HUES48 (cell line): ENCODE data around the gene MSLN.

Experiments used
- H3K27ac ChIP-seq: one replicate; pipeline ENCODE4 v1.7.0; 2013; ENCODE audit warnings: low read depth, low read length, inconsistent platforms
- H3K27me3 ChIP-seq: 2 replicates; pipeline ENCODE4 v1.6.1; 2013; ENCODE audit warnings: mild to moderate bottlenecking, low read length; ENCODE audit not compliant: control insufficient read depth, insufficient read depth
- H3K36me3 ChIP-seq: 2 replicates; pipeline ENCODE4 v1.6.1; 2013; ENCODE audit warnings: low read length; ENCODE audit not compliant: control insufficient read depth, insufficient read depth
- H3K4me1 ChIP-seq: 2 replicates; pipeline ENCODE4 v1.6.1; 2013; ENCODE audit warnings: mild to moderate bottlenecking, low read length; ENCODE audit not compliant: control insufficient read depth, insufficient read depth
- H3K4me3 ChIP-seq: 2 replicates; pipeline ENCODE4 v1.5.1; 2013; ENCODE audit warnings: mild to moderate bottlenecking, low read depth, low read length
- H3K9ac ChIP-seq: 2 replicates; pipeline ENCODE4 v1.6.1; 2013; ENCODE audit warnings: mild to moderate bottlenecking, low read depth, low read length, moderate library complexity
- H3K9me3 ChIP-seq: 2 replicates; pipeline ENCODE4 v1.6.1; 2013; ENCODE audit warnings: low read length; ENCODE audit not compliant: control insufficient read depth, insufficient read depth

Gene MSLN

DNA sequence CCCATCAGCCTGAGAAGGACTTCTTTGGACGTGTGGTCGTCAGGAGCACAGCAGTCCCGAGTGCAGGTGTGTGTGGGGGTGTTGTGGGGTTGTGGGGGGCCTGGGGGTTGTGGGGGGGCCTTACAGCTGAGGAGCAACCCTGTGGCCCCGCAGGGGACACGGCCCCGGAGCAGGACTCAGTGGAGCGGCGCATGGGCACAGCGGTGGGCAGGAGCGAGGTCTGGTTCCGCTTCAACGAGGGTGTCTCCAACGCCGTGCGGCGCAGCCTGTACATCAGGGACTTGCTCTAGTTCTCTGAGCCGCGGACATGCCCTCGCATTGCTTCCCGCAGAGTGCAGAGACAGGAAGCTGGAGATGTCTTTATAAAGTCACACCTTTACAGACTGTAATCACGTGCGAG lies 37.2 kb downstream of the MSLN start:
- peaks cover 28% of the 10 kb centered on the region for H3K36me3 ChIP-seq
- H3K4me1 ChIP-seq, result peaks cover 3% of the 10 kb centered on the region; the same call in 1 of the 2 replicates
- no peak overlapping the region for H3K27ac ChIP-seq
- no peak overlapping the region for H3K9ac ChIP-seq
- H3K27me3 ChIP-seq, result peaks cover 16% of the 10 kb centered on the region
- H3K4me3 ChIP-seq, result no peak overlapping the region
- H3K9me3 ChIP-seq, result no peaks in the 10 kb centered on the region

DNA sequence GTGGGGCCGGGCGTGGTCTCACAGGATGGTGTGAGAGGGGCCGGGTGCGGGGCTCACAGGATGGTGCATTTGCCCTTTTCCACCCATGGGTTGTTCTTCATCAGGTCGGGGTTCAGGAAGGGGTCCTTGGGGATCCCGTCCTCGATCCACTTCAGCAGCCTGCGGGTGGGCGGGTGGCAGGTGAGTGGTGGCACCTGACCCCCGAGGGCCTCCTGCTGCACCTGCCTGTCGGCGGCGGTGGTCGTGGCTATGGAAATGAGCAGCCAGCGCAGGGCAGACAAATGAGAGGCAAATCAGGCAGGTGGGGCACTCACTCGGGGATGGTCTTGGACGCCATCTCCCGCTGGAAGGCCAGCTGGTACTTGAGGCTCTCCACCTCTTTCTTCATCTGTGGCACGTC lies 38.1 kb downstream of the MSLN start:
- no peaks in the 10 kb centered on the region for H3K9me3 ChIP-seq
- H3K27me3 ChIP-seq, result peaks cover 26% of the 10 kb centered on the region
- H3K27ac ChIP-seq, result no peak overlapping the region
- H3K4me1 ChIP-seq, result peaks cover 3% of the 10 kb centered on the region; the same call in 1 of the 2 replicates
- peaks cover 23% of the 10 kb centered on the region for H3K36me3 ChIP-seq
- H3K9ac ChIP-seq, result no peak overlapping the region
- no peak overlapping the region for H3K4me3 ChIP-seq

DNA sequence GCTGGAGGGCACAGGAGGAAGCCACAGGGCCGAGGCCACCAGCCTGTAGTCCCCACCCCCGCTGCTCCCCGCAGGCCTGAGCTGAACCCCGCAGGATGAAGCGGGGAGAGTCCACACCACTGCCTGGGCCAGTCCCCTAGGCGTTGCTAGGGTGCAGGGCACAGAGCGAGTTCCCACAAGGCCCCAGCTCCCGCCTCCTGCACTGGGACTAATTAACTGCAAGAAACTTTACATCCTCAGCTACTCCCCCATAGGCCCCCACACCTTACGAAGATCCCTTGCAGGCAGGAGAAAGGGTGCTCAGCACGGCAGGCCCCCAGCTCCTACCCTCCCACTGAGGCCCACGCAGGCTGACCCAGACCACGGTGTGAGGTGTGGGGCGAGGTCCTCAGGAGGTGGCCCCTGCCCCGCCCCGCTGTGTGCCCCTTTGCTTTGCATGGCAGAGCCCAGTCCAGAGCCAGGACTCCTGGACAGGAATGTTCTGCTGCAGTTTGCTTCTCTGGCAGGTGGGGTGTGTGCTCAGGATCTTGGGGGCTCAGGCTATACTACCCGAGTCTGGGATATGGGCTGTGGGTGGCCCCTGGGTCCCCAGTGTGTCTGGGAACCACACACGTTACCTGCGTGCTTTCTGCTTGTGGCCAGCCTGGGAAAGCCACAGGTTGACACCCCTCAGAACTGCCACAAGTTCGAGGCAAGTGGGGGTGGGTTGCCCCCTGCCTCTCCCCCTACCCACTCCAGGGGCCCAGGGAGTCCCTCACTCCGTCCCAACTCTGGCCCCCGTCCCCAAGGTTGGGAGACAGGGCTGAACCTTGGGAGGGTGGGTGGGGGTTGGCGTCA lies 38.8 kb downstream of the MSLN start:
- Histone ChIP-seq H3K9ac (no peak overlapping the region), H3K4me3 (no peak overlapping the region), H3K27me3 (peaks cover 32% of the 10 kb centered on the region), H3K27ac (no peak overlapping the region), H3K36me3 (peaks cover 18% of the 10 kb centered on the region; the same call in 1 of the 2 replicates), H3K4me1 (peaks cover 3% of the 10 kb centered on the region; the same call in 1 of the 2 replicates), H3K9me3 (no peaks in the 10 kb centered on the region)

DNA sequence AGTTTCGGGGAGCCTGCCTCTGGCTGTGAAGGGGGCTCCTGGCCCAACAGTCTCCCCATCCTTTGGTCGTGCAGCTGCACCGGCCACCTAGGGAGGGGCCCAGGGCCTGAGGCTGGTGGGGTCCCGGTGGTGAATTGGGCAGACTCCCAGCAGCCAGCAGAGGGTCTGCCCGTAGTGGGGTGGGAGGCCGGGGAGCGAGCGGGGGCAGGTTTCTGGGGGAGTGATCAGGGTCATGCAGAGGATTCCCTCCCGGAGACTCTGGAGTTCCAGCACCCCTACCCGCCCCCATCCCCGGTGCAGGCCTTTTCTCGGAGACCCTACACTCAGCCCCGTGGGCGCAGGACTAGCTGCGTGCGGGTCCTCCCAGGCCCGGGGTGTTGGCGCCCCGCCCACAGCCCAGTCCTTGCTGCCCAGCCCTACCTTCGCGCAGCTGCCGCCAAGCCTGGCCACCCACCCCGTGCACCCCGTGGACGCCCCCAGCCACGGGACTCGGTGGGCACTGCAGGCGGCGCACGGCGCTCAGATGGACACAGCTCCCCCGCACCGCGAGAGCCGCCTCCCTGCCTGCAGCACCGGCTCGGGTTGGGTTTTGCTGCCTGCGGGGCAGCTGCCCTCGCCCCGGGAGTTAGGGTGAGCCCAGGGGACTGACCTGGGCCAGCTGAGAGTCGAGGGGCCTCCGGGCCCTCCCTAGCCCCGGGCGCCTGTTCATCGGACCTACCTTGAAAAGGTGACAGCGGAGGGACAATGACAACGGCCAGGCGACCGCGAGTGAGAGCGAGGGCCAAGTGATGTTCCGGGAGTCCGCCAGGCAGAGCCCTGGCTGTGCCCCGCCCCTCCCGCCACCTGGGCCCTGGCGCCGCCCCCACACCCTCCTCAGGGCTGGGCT lies 39.7 kb downstream of the MSLN start, which contains the start of gene GNG13:
Gene GNG13 (minus strand): TSS at position 787 of the 886 bp plus-strand sequence. CDS start 1,657 bp downstream, outside the sequence.
- H3K4me1 ChIP-seq, result peaks cover 3% of the 10 kb centered on the region; the same call in 1 of the 2 replicates
- peak within 1 kb of the TSS; percentile 51; the same call in 1 of the 2 replicates for H3K4me3 ChIP-seq
- H3K27me3 ChIP-seq, result peaks cover 40% of the 10 kb centered on the region
- no peak within 1 kb of the TSS for H3K9ac ChIP-seq
- no peak within 1 kb of the TSS for H3K27ac ChIP-seq
- peaks cover 18% of the 10 kb centered on the region; the same call in 1 of the 2 replicates for H3K36me3 ChIP-seq
- no peaks in the 10 kb centered on the region for H3K9me3 ChIP-seq

DNA sequence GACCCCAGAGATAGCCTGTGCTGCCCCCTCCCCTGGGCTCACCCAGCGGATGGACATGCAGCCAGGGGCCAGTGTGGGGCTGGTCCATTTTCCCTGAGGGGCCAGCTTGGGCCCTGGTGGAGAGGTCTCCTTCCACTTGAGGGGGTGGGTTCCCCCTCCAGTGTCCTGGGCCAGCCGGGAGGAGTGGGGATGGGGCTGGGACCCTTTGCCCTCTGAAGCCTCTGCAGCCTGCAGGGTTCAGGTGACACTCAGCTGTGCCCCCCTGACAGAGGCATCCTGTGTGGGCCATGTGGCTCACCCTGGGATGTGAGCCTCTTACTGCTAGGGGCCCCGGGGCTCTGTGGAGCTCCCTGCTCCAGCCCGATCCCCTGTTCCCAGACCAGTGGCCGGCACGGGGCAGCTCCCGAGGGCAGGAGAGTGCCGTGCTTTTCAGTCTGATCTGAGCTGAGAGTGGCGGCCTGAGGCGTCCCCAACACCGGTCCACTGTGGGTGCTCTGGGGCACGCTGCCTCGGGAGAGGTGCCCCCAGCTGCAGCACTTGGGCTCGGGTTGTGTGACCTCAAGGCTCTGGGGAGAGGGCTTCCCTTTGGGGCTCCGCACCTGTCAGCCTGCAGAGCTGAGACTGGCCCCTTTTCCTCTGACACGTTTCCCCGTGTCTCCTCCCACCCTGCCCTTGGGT lies 40.4 kb downstream of the MSLN start:
- Histone ChIP-seq H3K27ac (no peak overlapping the region), H3K9me3 (no peaks in the 10 kb centered on the region), H3K9ac (no peak overlapping the region), H3K27me3 (peaks cover 42% of the 10 kb centered on the region), H3K4me3 (peak overlapping the region; percentile 19; the same call in 1 of the 2 replicates), H3K36me3 (peaks cover 14% of the 10 kb centered on the region; the same call in 1 of the 2 replicates), H3K4me1 (peaks cover 3% of the 10 kb centered on the region; the same call in 1 of the 2 replicates)

DNA sequence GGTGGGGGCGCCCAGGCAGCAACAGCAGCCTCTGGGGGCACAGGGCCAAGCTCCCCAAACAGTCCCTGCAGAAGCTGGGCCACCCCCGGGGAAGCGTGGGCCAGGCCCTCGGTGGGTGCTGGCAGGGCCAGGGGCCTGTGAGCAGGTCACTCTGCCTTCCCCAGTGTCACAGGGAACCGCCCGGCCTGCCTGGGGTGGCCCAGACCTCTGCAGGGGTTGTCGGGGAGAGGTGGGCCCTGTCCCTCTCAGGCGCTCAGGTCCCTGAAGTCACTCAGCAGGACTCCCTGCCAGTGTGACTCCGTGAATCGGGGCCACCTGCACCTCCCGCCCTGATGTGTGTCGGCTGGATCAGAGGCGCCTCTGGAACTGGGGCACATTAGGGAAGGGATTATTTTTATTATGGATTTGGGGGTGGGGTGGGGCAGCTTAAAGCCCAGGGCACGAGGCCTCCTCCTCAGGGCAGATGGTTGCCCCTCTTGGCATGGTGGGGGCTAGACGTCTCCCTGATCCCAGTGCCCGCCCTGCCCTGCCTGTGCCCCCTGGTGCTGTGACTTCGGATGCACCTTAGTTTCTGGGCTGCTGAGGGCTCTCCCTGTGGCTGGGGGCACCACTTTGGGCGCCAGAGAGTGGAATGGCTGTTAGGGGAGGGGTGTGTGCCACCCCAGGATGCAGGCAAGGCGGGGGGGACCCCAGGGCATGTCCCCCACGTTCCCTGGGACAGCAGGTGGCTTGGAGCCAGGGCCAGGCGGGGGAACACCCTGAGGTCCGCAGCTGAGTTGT lies 41.2 kb downstream of the MSLN start:
- peaks cover 7% of the 10 kb centered on the region; the same call in 1 of the 2 replicates for H3K36me3 ChIP-seq

DNA sequence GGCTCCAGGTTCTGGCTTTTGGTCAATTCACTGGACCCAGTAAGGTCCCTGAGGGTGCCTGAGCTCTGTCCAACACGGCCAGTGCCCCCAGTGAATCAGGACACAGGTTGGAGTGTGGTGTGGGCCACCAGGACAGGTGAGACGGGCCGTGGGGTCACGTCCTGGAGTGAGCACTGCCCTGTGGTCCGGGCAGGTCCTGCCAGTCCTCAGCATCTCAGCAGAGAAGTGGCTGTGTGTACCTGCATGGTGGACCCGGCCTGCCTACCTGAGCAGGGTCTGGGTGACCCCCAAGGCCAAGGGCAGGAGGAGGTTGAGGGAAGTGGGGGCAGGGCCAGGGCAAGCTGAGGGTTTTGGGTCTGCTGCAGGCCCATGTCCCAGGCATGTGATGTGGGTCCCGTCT lies 41.9 kb downstream of the MSLN start:
- Histone ChIP-seq H3K27ac (no peak overlapping the region), H3K9me3 (no peaks in the 10 kb centered on the region), H3K4me1 (peaks cover 3% of the 10 kb centered on the region; the same call in 1 of the 2 replicates), H3K4me3 (no peak overlapping the region), H3K36me3 (peaks cover 3% of the 10 kb centered on the region; the same call in 1 of the 2 replicates), H3K9ac (no peak overlapping the region), H3K27me3 (peaks cover 42% of the 10 kb centered on the region)

More for the DNA sequence above, 41.2 kb downstream of the MSLN start:
- no peak overlapping the region for H3K9ac ChIP-seq
- H3K27ac ChIP-seq, result no peak overlapping the region
- H3K9me3 ChIP-seq, result no peaks in the 10 kb centered on the region
- H3K27me3 ChIP-seq, result peaks cover 42% of the 10 kb centered on the region
- H3K4me1 ChIP-seq, result peaks cover 3% of the 10 kb centered on the region; the same call in 1 of the 2 replicates
- no peak overlapping the region for H3K4me3 ChIP-seq

DNA sequence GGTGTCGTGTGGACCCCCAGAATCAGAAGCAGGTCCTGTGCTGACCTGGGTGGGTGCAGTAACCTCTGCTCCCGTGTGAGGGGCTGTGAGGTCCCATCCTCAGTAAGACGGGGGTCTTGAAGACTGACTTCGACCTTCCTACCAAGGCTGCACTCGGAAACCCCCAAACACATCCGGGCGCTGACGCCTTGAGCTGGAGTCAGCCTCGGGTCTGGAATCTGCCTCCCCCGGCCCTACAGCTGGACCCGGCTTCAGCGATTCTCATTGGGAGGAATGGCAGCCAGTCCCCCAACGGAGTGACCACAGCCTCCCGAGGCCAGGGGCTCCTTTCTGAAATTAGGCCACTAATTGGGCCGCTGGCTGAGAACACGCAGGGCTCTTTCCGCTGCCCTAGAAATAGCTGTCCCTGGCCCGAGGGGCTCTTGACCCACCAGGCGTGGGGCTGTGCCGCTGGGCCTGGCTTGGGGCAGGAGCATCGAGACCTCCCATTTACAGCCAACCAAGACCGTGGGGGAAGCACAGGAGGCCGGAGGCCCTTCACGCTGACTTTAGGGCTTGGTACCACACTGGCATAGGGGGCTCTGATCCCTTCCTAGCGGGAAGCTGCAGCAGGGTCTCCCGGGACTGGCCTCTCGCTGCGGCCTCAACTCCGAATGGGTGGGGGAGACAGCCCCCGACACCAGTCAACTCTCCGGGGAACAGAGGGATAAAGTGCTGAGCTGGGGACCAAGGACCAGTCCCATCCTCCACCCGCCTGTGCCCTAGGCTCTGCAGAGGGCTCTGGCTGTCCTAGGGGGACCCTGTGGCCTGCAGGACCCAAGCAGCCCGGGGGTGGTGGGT lies 42.6 kb downstream of the MSLN start:
- Histone ChIP-seq H3K9ac (no peak overlapping the region), H3K36me3 (no peaks in the 10 kb centered on the region), H3K9me3 (no peaks in the 10 kb centered on the region), H3K4me3 (no peak overlapping the region), H3K27me3 (peaks cover 42% of the 10 kb centered on the region), H3K27ac (no peak overlapping the region), H3K4me1 (peaks cover 3% of the 10 kb centered on the region; the same call in 1 of the 2 replicates)

DNA sequence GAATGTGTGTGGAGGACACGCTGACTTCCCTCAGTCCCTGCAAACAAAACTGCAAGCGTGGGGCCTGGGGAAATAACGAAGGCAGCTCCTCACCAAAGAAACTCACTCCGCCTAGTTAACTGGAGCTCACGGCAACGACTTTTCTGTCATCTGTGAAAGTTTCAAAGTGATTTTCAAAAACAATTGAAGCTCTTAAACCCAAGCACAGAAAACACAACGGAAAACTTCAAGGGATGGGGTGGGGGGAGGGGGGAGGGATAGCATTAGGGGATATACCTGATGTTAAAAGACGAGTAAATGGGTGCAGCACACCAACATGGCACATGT lies 43.2 kb downstream of the MSLN start:
- H3K9ac ChIP-seq, result no peak overlapping the region
- H3K9me3 ChIP-seq, result no peaks in the 10 kb centered on the region
- H3K27me3 ChIP-seq, result peaks cover 42% of the 10 kb centered on the region
- H3K27ac ChIP-seq, result no peak overlapping the region
- H3K36me3 ChIP-seq, result no peaks in the 10 kb centered on the region
- H3K4me3 ChIP-seq, result no peak overlapping the region
- peaks cover 6% of the 10 kb centered on the region; the same call in 1 of the 2 replicates for H3K4me1 ChIP-seq
